GM12878 (cell line): Measurements from ENCODE around the gene CCL15. TPM values are rescaled to one million over a fixed set of nuclear protein-coding genes. Genes with fewer than 3 reads are reported as not detected.

Experiments used
- ATAC-seq: fragments of 200-7000 bp; cut with Tn5 transposase; 3 replicates; pipeline ENCODE4 v1.9.1; 2020; ENCODE audit warnings: mild to moderate bottlenecking, moderate library complexity
- BruUV-seq: library from RNA; stranded (reverse); fragments of 400-500 nt; replicated peaks from 2 replicates; lab custom pipeline; 2021; lab: Mats Ljungman, UMichigan
- CTCF ChIA-PET: fragments of 300-600 bp; sonication (Branson Sonifier 250); formaldehyde crosslinking; extraction: SDS; loops from one replicate; lab custom pipeline; 2021; ENCODE audit warnings: inconsistent platforms; lab: Yijun Ruan, JAX
- POLR2A ChIA-PET: fragments of 350-600 bp; formaldehyde crosslinking; extraction: SDS; loops from one replicate; lab custom pipeline; 2021; ENCODE audit warnings: inconsistent platforms; lab: Charles Lee
- RAD21 ChIA-PET: fragments of 300-600 bp; sonication (Branson Sonifier 250); formaldehyde crosslinking; loops from one replicate; lab custom pipeline; 2023; ENCODE audit warnings: antibody characterized with exemption; ENCODE audit not compliant: unreplicated experiment; lab: Charles Lee
- SMC1A ChIA-PET: fragments of 300-600 bp; sonication (Branson Sonifier 250); formaldehyde crosslinking; loops from one replicate; lab custom pipeline; 2023; ENCODE audit not compliant: unreplicated experiment, uncharacterized antibody; lab: Charles Lee
- DNase-seq: peaks from one replicate; pipeline ENCODE4 v3.0.0-alpha.2; 2011; ENCODE audit warnings: low read depth, low spot score
- FAIRE-seq: peaks from 3 replicates; lab custom pipeline; 2011; peaks lifted over from hg19 to GRCh38; lab: Jason Lieb, UNC
- H2AFZ ChIP-seq: 2 replicates; pipeline ENCODE4 v1.6.0; 2011; ENCODE audit warnings: low read depth, low read length, control low read depth; ENCODE audit not compliant: control insufficient read depth
- H3K27ac ChIP-seq: 2 replicates; pipeline ENCODE4 v1.5.1; 2011; ENCODE audit warnings: control low read depth; ENCODE audit not compliant: control insufficient read depth, insufficient read depth
- H3K27me3 ChIP-seq, 2 experiments: replicated peaks in 1 of 2; 2 replicates each; pipeline versions ENCODE4 v1.6.0 to v1.6.1; 2011; ENCODE audit warnings: low read length in 1 of 2; ENCODE audit not compliant: control insufficient read depth in 2 of 2, insufficient read depth in 2 of 2
- H3K36me3 ChIP-seq, 2 experiments: 2 replicates each; pipeline ENCODE4 v1.5.1; 2011; ENCODE audit warnings: low read length in 1 of 2; ENCODE audit not compliant: control insufficient read depth in 2 of 2, insufficient read depth in 2 of 2
- H3K4me1 ChIP-seq: 2 replicates; pipeline ENCODE4 v1.6.1; 2011; ENCODE audit warnings: mild to moderate bottlenecking, low read length, moderate library complexity, mixed read lengths; ENCODE audit not compliant: control insufficient read depth, insufficient read depth
- H3K4me2 ChIP-seq: 2 replicates; pipeline ENCODE4 v1.6.0; 2011; ENCODE audit warnings: control low read depth; ENCODE audit not compliant: control insufficient read depth, insufficient read depth
- H3K4me3 ChIP-seq: fragments of 200-600 bp; sonication (generic); 2 replicates; pipeline ENCODE4 v1.5.1; 2016
- H3K79me2 ChIP-seq: 2 replicates; pipeline ENCODE4 v1.6.0; 2011; ENCODE audit warnings: low read length; ENCODE audit not compliant: control insufficient read depth, insufficient read depth
- H3K9ac ChIP-seq: 2 replicates; pipeline ENCODE4 v1.8.0; 2011; ENCODE audit warnings: low read length, control low read depth, mixed read lengths; ENCODE audit not compliant: control insufficient read depth, insufficient read depth
- H3K9me3 ChIP-seq: replicated peaks from 3 replicates; pipeline ENCODE4 v1.5.1; 2011; ENCODE audit warnings: mild to moderate bottlenecking, low read length; ENCODE audit not compliant: control insufficient read depth, insufficient read depth
- H4K20me1 ChIP-seq: 2 replicates; pipeline ENCODE4 v1.6.0; 2011; ENCODE audit not compliant: control insufficient read depth, insufficient read depth
- BCL3 ChIP-seq: IDR thresholded peaks from 2 replicates; pipeline ENCODE4 v1.6.1; 2011; ENCODE audit warnings: borderline replicate concordance, low read depth, mild to moderate bottlenecking, moderate library complexity, low read length; ENCODE audit not compliant: insufficient read depth, poor library complexity, severe bottlenecking
- BMI1 ChIP-seq: fragments of 450-650 bp; IDR thresholded peaks from 2 replicates; pipeline ENCODE4 v1.6.1; 2016; ENCODE audit warnings: mild to moderate bottlenecking, moderate library complexity, borderline replicate concordance
- MXI1 ChIP-seq: fragments of 150-350 bp; IDR thresholded peaks from 2 replicates; pipeline ENCODE4 v1.6.1; 2011; ENCODE audit warnings: low read depth, mild to moderate bottlenecking, inconsistent platforms, low read length, improper control_type of control experiment
- PAX8 ChIP-seq: fragments of 450-650 bp; IDR thresholded peaks from 2 replicates; pipeline ENCODE4 v1.6.1; 2017; ENCODE audit warnings: mild to moderate bottlenecking, moderate library complexity
- SMC3 ChIP-seq: IDR thresholded peaks from 2 replicates; pipeline ENCODE4 v1.6.1; 2011; ENCODE audit warnings: low read length, improper control_type of control experiment, borderline replicate concordance
- SREBF2 ChIP-seq: IDR thresholded peaks from 2 replicates; pipeline ENCODE4 v1.6.1; 2012; ENCODE audit warnings: mild to moderate bottlenecking, low read length
- TAF1 ChIP-seq: IDR thresholded peaks from 2 replicates; pipeline ENCODE4 v1.6.1; 2011; ENCODE audit warnings: mild to moderate bottlenecking, low read depth, low read length, borderline replicate concordance
- TBL1XR1 ChIP-seq: IDR thresholded peaks from 2 replicates; pipeline ENCODE4 v1.6.1; 2012; ENCODE audit warnings: low read depth, low read length, improper control_type of control experiment
- ZBTB4 ChIP-seq: fragments of 450-650 bp; formaldehyde crosslinking; IDR thresholded peaks from 2 replicates; pipeline ENCODE4 v1.4.0; 2022; ENCODE audit warnings: mild to moderate bottlenecking, moderate library complexity
- WGBS: methylation state at CpG from one replicate; pipeline ENCODE4 v1.1.6; 2016; ENCODE audit warnings: low lambda C conversion rate; ENCODE audit not compliant: insufficient replicate concordance, insufficient coverage; ENCODE audit errors: missing lambda C conversion rate; 5-methylcytosine and 5-hydroxymethylcytosine counted together
- in situ Hi-C: fragments of 300-500 bp; cut with MboI; formaldehyde crosslinking; loops from 9 replicates; pipeline ENCODE4 v1.14.3; 2018; ENCODE audit warnings: mixed read lengths
- intact Hi-C: fragments of 100-400 bp; cut with micrococcal nuclease; formaldehyde crosslinking; loops from one replicate; pipeline ENCODE4 v1.14.2; 2022; ENCODE audit not compliant: unreplicated experiment
- polyA plus RNA-seq, 11 experiments: library from polyadenylated mRNA; depleted of rRNA in 4 of 11; unstranded in 6 of 11; stranded (reverse) in 5 of 11; fragments of >200 nt; fragmentation: Nextera tagmentation in 4 of 11; fragmentation: Illumina TruSeq in 1 of 11; extraction: Ambion mirVana in 4 of 11; extraction: Trizol in 1 of 11; gene quantifications; 1 replicate in 1 of 11; 2 replicates in 10 of 11; pipeline versions ENCODE4 v1.2.1 to v1.2.3, GENCODE V29; 2011 to 2016; ENCODE audit warnings: inconsistent platforms in 2 of 11, missing spikeins in 2 of 11, low read depth in 1 of 11
- total RNA-seq, 4 experiments: library from RNA; depleted of rRNA in 3 of 4; stranded (reverse); fragments of >200 nt in 3 of 4; fragmentation: Illumina TruSeq in 1 of 4; extraction: Trizol in 1 of 4; gene quantifications; 2 replicates each; pipeline versions ENCODE4 v1.2.1 to v1.2.3, GENCODE V29; 2013 to 2021
- TF ChIP-seq, protein P1 (sequence below): fragments of 450-650 bp; IDR thresholded peaks from 2 replicates; pipeline ENCODE4 v1.6.1; 2017; ENCODE audit warnings: mild to moderate bottlenecking, low read depth, inconsistent platforms; ENCODE audit not compliant: poor library complexity, severe bottlenecking
- TF ChIP-seq, protein P2 (sequence below): fragments of 450-650 bp; IDR thresholded peaks from 2 replicates; pipeline ENCODE4 v1.6.1; 2017; ENCODE audit warnings: borderline replicate concordance

The CCL15 gene
- total and polyA plus RNA-seq, 10 of the 15 experiments (the other 5 are each of a cell fraction or from before 2014, with no cell fraction given): 0.12 TPM; not detected in 9

GRCh38 chr17:36008998-36009665 is 7.8 kb upstream of the CCL15 start:
- H3K27me3 ChIP-seq: no peaks in the 10 kb centered on the region
- SMC1A ChIA-PET: interaction anchor here (1.3 kb wide), 3 partner anchors 33 to 140 kb away, joined by 6 to 7 read pairs (median 6); no protein-coding TSS in a partner anchor
- RAD21 ChIA-PET: interaction anchor here (0.6 to 1.3 kb wide), 4 partner anchors 9 to 64 kb away, joined by 3 to 5 read pairs (median 4); no protein-coding TSS in a partner anchor
- H3K79me2 ChIP-seq: no peaks in the 10 kb centered on the region
- WGBS: 44% methylated on average over 13 of the region's 14 CpGs
- ATAC-seq (peak; percentile 77), FAIRE-seq (no peak), DNase-seq (no peak)
- BruUV-seq: no TSS peak
- H3K27ac ChIP-seq: no peak overlapping the region
- intact Hi-C loops: loop anchor here (1.0 kb wide), 1 partner anchor 33 kb away; no protein-coding TSS in a partner anchor
- POLR2A ChIA-PET: interaction anchor here (0.8 kb wide), 1 partner anchor 34 kb away, joined by 3 read pairs; no protein-coding TSS in a partner anchor
- peak overlapping the region; percentile 62 for H3K4me2 ChIP-seq
- no peaks in the 10 kb centered on the region for H4K20me1 ChIP-seq
- H2AFZ ChIP-seq: no peak overlapping the region; the same call in none of the 2 replicates
- peaks cover 4% of the 10 kb centered on the region; the same call in 2 of the 3 replicates for H3K9me3 ChIP-seq
- H3K36me3 ChIP-seq: no peaks in the 10 kb centered on the region
- in situ Hi-C loops: no loop called here
- H3K4me3 ChIP-seq: no peak overlapping the region; the same call in 1 of the 2 replicates
- no peaks in the 10 kb centered on the region for H3K4me1 ChIP-seq
- CTCF ChIA-PET: interaction anchor here (0.5 to 4.2 kb wide), 10 partner anchors 14 to 141 kb away, joined by 3 to 22 read pairs (median 4); no protein-coding TSS in a partner anchor
- no peak overlapping the region for H3K9ac ChIP-seq
- TF ChIP-seq TBL1XR1: no peak
- no peak for TF ChIP-seq BCL3
- TF ChIP-seq, protein P1, sequence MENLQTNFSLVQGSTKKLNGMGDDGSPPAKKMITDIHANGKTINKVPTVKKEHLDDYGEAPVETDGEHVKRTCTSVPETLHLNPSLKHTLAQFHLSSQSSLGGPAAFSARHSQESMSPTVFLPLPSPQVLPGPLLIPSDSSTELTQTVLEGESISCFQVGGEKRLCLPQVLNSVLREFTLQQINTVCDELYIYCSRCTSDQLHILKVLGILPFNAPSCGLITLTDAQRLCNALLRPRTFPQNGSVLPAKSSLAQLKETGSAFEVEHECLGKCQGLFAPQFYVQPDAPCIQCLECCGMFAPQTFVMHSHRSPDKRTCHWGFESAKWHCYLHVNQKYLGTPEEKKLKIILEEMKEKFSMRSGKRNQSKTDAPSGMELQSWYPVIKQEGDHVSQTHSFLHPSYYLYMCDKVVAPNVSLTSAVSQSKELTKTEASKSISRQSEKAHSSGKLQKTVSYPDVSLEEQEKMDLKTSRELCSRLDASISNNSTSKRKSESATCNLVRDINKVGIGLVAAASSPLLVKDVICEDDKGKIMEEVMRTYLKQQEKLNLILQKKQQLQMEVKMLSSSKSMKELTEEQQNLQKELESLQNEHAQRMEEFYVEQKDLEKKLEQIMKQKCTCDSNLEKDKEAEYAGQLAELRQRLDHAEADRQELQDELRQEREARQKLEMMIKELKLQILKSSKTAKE: no peak
- TF ChIP-seq MXI1: no peak
- no peak for TF ChIP-seq BMI1
- TF ChIP-seq, protein P2, sequence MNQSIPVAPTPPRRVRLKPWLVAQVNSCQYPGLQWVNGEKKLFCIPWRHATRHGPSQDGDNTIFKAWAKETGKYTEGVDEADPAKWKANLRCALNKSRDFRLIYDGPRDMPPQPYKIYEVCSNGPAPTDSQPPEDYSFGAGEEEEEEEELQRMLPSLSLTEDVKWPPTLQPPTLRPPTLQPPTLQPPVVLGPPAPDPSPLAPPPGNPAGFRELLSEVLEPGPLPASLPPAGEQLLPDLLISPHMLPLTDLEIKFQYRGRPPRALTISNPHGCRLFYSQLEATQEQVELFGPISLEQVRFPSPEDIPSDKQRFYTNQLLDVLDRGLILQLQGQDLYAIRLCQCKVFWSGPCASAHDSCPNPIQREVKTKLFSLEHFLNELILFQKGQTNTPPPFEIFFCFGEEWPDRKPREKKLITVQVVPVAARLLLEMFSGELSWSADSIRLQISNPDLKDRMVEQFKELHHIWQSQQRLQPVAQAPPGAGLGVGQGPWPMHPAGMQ: no peak
- TF ChIP-seq TAF1: no peak
- TF ChIP-seq PAX8: no peak
- peak; percentile 15; the same call in 1 of the 2 replicates for TF ChIP-seq SMC3
- no peak for TF ChIP-seq SREBF2
- TF ChIP-seq ZBTB4 (CRISPR knock-in tag): no peak
